Stimulated activated memory B cell treated with anti-CD40 and anti-IgM and Interleukin-4, amounts not matched to agents 10 μg/mL and 1 μg/mL and 100 μg/mL, for 72 hours (primary cell): ENCODE measurements around the gene HPCAL1.
A peak's percentile ranks its signal among the peaks of the same experiment; 100 is the strongest.

Experiments
- ATAC-seq: fragments of 150-1000 bp; cut with Tn5 transposase; 2 replicates; pipeline ENCODE4 v1.10.0; 2021
- H3K27ac Mint-ChIP-seq: one replicate; pipeline ENCODE4 v1.8.0; 2022; ENCODE audit warnings: mild to moderate bottlenecking, mixed read lengths
- H3K27me3 Mint-ChIP-seq: one replicate; pipeline ENCODE4 v1.8.0; 2022; ENCODE audit warnings: mixed read lengths
- H3K36me3 Mint-ChIP-seq: one replicate; pipeline ENCODE4 v1.8.0; 2022; ENCODE audit warnings: mixed read lengths
- H3K4me1 Mint-ChIP-seq: one replicate; pipeline ENCODE4 v1.8.0; 2022; ENCODE audit warnings: mixed read lengths
- H3K4me3 Mint-ChIP-seq: one replicate; pipeline ENCODE4 v1.8.0; 2022; ENCODE audit warnings: mild to moderate bottlenecking, moderate library complexity, mixed read lengths
- H3K9me3 Mint-ChIP-seq: one replicate; pipeline ENCODE4 v1.8.0; 2022; ENCODE audit warnings: mixed read lengths

The HPCAL1 gene

DNA sequence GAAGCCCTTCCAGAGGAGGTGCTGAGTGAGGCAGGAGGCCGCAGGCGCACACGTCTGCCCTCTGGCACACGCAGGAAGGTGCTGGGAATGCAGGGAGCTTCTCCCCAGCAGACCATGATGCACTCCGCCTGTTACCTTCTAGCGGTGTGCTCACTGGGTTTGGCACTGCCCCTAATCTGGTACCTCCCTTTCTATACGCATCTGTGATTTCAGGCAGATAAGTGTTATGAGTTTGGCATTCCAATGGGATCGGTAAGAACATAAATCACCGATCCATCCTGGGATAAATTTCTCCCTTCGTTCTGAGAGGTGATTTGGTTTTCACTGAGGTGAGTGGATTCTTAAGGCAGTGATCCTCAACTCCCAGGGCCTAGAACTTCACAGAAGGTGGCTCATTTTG lies 110.8 kb downstream of the HPCAL1 start:
- H3K9me3 Mint-ChIP-seq: peaks cover 6% of the 10 kb centered on the region
- no peak overlapping the region for H3K4me3 Mint-ChIP-seq
- no peak for ATAC-seq
- no peaks in the 10 kb centered on the region for H3K27me3 Mint-ChIP-seq
- H3K4me1 Mint-ChIP-seq: peaks cover 72% of the 10 kb centered on the region
- peak overlapping the region; percentile 77 for H3K27ac Mint-ChIP-seq
- H3K36me3 Mint-ChIP-seq: peaks cover 10% of the 10 kb centered on the region

DNA sequence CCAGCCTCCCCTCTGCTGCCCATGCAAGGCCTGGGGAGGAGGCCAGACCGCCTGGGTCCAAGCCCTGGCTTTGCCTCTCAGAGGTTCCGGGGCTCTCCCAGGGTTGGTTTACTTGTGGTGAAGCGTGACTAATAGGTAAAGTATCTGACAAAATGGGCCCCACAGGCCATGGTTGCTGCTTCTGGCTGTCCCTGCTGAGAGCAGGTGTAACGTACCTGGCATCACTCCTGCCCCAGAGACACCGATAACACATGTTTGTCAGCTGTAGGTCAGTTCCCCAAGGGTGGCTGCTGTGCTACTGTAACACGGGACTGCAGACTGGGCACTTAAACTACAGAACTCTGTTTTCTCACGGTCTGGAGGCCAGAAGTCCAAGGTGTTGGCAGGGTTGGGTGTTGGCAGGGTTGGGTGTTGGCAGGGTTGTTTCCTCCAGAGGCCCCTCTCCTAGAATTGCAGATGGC lies 111.3 kb downstream of the HPCAL1 start:
- no peaks in the 10 kb centered on the region for H3K27me3 Mint-ChIP-seq
- peaks cover 6% of the 10 kb centered on the region for H3K9me3 Mint-ChIP-seq
- H3K27ac Mint-ChIP-seq: peak overlapping the region; percentile 77
- peak; percentile 60 for ATAC-seq
- peaks cover 10% of the 10 kb centered on the region for H3K36me3 Mint-ChIP-seq
- H3K4me3 Mint-ChIP-seq: no peak overlapping the region
- H3K4me1 Mint-ChIP-seq: peaks cover 66% of the 10 kb centered on the region

DNA sequence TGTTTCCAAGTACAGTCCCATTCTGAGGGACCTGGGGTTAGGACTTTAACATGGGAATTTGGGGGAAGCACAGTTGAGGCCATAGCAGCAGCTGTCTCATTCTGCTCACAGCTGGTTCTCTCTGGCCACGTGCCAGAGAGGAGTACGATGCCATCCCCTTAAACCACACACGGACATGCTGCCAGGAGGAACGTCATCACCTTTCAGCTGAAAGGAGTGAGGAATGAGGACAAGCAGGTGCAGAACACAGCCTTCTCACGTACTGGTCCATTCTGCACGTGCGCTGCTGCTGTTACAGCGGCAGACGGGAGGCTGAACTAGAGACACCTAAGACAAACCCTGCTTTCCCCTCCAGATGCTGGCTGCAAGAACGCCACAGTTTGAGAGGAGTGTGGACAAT lies 111.9 kb downstream of the HPCAL1 start:
- H3K9me3 Mint-ChIP-seq: peaks cover 6% of the 10 kb centered on the region
- no peak overlapping the region for H3K4me3 Mint-ChIP-seq
- H3K27ac Mint-ChIP-seq: peak overlapping the region; percentile 77
- no peaks in the 10 kb centered on the region for H3K27me3 Mint-ChIP-seq
- ATAC-seq: no peak
- peaks cover 12% of the 10 kb centered on the region for H3K36me3 Mint-ChIP-seq
- H3K4me1 Mint-ChIP-seq: peaks cover 61% of the 10 kb centered on the region

DNA sequence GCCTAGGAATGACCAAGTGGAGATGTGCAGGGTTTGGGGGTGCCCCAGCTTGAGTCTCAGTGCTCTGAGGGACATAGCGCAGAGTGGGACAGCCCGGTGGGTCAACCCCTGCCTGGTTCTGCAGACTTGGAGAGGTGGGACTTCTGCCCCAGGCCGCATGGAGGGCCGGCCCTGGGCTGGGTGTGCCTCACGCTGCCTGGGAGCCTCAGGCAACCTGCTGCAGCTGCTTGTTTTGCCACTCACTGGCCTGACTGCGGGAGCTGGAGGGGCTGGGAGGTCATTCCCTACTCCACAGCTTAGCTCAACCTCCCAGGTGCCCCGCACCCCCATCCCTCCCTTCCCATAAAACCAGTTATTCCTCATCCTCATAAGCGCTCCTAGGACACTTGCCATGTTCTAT lies 112.3 kb downstream of the HPCAL1 start:
- peak overlapping the region; percentile 77 for H3K27ac Mint-ChIP-seq
- peaks cover 16% of the 10 kb centered on the region for H3K36me3 Mint-ChIP-seq
- no peak overlapping the region for H3K4me3 Mint-ChIP-seq
- H3K4me1 Mint-ChIP-seq: peaks cover 56% of the 10 kb centered on the region
- H3K9me3 Mint-ChIP-seq: peaks cover 6% of the 10 kb centered on the region
- no peaks in the 10 kb centered on the region for H3K27me3 Mint-ChIP-seq
- no peak for ATAC-seq

DNA sequence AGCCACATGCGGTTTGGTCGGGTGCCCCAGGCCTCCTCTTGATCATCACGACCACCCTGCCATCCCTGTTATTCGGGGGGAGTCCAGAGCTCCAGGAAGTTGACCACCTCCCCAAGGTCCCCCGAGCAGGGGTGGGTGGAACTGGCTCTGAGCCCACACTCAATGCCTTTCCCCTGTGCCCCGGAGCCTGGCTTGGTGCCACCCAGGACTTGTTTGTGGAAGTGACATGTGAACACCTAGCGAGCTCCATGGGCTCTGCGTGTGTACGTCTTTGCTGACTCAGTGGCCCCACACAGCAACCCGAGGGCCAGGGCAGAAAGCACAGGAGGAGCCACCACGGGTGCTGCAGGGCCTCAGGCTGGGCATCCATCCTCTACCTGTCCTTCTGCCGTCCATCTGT lies 112.9 kb downstream of the HPCAL1 start:
- peak overlapping the region; percentile 66 for H3K27ac Mint-ChIP-seq
- ATAC-seq: no peak
- H3K9me3 Mint-ChIP-seq: peaks cover 6% of the 10 kb centered on the region
- peaks cover 17% of the 10 kb centered on the region for H3K36me3 Mint-ChIP-seq
- no peaks in the 10 kb centered on the region for H3K27me3 Mint-ChIP-seq
- no peak overlapping the region for H3K4me3 Mint-ChIP-seq
- peaks cover 50% of the 10 kb centered on the region for H3K4me1 Mint-ChIP-seq

DNA sequence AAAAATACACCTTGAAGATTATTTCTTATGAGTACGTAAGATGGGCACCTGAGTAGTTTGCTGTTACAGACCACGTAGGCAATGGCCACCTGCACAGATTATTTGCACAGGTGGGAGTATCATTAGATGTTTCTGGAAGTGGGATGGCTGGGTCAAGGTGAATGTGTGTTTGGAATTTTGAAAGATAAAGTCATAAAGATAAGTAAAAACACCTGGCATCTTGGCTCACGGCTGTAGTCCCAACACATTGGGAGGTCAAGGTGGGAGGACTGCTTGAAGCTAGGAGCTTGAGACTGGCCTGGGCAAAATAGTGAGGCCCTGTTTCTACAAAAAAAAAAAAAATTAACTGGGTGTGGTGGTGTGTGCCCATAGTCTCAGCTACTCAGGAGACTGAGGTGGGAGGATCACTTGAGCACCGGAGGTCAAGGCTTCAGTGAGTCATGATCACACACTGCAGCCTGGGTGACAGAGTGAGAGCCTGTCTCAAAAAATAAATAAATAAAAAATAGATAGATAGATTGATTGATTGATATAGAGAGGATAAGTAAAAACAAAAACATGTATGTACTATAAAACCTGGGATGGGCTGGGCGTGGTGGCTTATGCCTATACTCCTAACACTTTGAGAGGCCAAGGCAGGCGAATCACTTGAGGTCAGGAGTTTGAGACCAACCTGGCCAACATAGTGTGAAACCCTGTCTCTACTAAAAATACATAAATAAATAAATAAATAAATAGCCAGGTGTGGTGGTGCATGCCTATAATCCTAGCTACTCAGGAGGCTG lies 115.0 kb downstream of the HPCAL1 start:
- H3K4me1 Mint-ChIP-seq: peaks cover 29% of the 10 kb centered on the region
- H3K36me3 Mint-ChIP-seq: peaks cover 17% of the 10 kb centered on the region
- H3K4me3 Mint-ChIP-seq: no peak overlapping the region
- no peaks in the 10 kb centered on the region for H3K27me3 Mint-ChIP-seq
- H3K9me3 Mint-ChIP-seq: peaks cover under 1% of the 10 kb centered on the region
- H3K27ac Mint-ChIP-seq: no peak overlapping the region
- no peak for ATAC-seq

DNA sequence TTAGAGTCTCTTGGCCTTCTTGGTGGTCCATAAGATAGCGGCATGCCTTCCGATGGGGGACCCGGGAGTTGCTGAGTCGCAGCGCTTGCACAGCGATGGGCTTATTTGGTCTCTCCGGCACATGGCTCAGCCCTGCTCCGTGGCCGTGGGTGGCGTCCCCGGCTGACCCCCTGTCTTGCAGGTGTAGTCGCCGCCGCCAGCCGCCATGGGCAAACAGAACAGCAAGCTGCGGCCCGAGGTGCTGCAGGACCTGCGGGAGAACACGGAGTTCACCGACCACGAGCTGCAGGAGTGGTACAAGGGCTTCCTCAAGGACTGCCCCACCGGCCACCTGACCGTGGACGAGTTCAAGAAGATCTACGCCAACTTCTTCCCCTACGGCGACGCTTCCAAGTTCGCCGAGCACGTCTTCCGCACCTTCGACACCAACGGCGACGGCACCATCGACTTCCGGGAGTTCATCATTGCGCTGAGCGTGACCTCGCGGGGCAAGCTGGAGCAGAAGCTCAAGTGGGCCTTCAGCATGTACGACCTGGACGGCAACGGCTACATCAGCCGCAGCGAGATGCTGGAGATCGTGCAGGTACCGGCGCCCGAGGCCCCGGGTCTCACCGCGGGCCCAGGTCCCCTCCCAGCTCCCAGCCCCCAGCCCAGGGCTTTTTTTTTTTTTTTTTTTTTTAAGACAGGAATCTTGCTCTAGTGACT lies 117.0 kb downstream of the HPCAL1 start:
- Mint-ChIP-seq H3K4me1 (peaks cover 10% of the 10 kb centered on the region), H3K9me3 (no peaks in the 10 kb centered on the region), H3K27ac (no peak overlapping the region), H3K4me3 (no peak overlapping the region), H3K36me3 (peaks cover 25% of the 10 kb centered on the region), H3K27me3 (no peaks in the 10 kb centered on the region)
- ATAC-seq: no peak

DNA sequence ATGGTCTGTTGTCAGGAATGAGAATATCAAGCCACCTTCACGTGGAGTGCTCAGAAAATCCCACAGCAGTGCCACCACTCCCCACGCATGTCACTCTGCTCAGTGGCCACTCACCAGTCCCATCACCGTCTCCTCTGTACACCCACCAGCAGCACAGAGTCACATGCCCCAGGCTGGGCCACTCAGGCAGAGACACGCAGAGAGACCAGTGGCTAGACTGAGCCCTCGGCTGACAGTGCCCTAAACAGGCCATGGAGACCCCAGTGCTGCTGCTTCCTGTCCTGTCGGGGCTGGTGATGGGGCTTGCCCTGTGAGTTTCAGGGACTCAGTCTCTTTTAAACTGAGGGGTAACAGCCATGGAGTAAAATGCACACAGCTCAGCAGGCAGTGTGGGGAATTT lies 119.5 kb downstream of the HPCAL1 start:
- no peak overlapping the region for H3K27ac Mint-ChIP-seq
- no peak overlapping the region for H3K4me3 Mint-ChIP-seq
- H3K36me3 Mint-ChIP-seq: peaks cover 33% of the 10 kb centered on the region
- H3K4me1 Mint-ChIP-seq: no peaks in the 10 kb centered on the region
- no peaks in the 10 kb centered on the region for H3K9me3 Mint-ChIP-seq
- ATAC-seq: no peak
- H3K27me3 Mint-ChIP-seq: no peaks in the 10 kb centered on the region

DNA sequence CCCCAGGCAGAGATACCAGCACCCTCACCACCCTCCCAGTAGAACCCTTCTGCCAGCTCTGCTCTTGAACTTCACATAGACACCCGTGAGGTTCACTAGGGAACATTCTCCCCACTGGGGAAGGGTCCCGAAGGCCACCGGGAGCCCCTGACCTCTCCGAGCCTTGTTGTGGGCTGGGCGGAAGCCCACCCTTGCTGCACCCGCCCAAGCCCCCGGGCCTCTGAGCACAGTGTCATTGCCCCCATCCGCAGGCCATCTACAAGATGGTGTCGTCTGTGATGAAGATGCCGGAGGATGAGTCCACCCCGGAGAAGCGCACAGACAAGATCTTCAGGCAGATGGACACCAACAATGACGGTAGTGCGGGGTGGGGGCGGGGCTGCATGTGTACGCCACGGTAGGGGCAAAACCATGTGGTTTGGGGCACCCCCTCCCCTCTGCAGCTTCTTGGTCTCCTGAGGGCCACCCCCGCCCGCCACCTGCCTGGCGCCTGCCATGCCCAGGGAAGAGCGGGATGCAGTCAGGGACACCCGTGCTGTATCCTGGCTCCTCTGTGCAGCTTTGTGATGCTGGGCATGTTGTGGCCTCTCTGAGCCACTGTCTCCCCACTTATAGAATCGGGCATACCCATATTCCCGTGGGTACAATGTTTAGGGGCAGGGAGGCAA lies 120.2 kb downstream of the HPCAL1 start:
- ATAC-seq: no peak
- H3K4me3 Mint-ChIP-seq: no peak overlapping the region
- no peaks in the 10 kb centered on the region for H3K4me1 Mint-ChIP-seq
- H3K27ac Mint-ChIP-seq: no peak overlapping the region
- H3K9me3 Mint-ChIP-seq: no peaks in the 10 kb centered on the region
- H3K27me3 Mint-ChIP-seq: no peaks in the 10 kb centered on the region
- H3K36me3 Mint-ChIP-seq: peaks cover 39% of the 10 kb centered on the region

DNA sequence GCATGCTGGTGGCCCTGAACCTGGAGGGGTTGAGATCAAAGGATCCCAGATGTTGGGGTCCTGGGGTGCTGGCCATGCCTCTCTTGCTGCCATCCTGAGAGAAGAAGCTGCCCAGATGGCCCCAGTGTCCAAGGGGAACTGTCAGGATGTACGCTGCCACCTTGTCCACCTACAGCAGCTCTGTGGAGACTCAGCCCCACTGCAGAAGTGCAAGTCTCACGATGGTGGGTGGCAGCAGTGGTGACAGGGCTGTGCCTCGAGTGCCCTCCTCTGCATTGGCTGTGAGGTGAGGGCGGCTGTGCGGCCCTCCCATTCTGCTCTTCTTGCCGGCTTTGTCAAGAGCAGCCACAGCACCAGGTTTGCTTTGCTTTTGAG lies 120.7 kb downstream of the HPCAL1 start:
- Mint-ChIP-seq H3K36me3 (peaks cover 39% of the 10 kb centered on the region), H3K4me1 (no peaks in the 10 kb centered on the region), H3K4me3 (no peak overlapping the region), H3K9me3 (no peaks in the 10 kb centered on the region), H3K27ac (no peak overlapping the region), H3K27me3 (no peaks in the 10 kb centered on the region)
- no peak for ATAC-seq

DNA sequence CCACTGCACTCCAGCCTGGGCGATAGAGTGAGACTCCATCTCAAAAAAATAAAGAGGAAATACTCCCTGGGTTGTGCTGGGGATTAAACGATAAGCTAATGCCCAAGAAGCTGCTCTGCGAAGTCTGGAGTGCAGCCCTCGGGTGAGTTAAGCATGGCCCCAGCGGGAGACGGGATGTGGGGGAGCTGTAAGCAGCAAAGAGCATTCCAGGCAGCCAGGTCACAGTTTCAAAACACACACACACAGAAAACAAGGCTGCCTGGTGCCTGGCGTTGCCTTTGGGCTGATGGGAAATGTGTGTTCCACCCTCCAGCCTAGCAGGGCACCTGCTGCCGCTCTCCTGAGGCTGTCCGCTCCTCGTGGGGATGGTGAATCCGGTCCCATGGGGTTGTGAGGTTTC lies 121.3 kb downstream of the HPCAL1 start:
- H3K36me3 Mint-ChIP-seq: peaks cover 39% of the 10 kb centered on the region
- ATAC-seq: no peak
- H3K4me1 Mint-ChIP-seq: no peaks in the 10 kb centered on the region
- no peaks in the 10 kb centered on the region for H3K9me3 Mint-ChIP-seq
- no peaks in the 10 kb centered on the region for H3K27me3 Mint-ChIP-seq
- H3K27ac Mint-ChIP-seq: no peak overlapping the region
- H3K4me3 Mint-ChIP-seq: no peak overlapping the region

DNA sequence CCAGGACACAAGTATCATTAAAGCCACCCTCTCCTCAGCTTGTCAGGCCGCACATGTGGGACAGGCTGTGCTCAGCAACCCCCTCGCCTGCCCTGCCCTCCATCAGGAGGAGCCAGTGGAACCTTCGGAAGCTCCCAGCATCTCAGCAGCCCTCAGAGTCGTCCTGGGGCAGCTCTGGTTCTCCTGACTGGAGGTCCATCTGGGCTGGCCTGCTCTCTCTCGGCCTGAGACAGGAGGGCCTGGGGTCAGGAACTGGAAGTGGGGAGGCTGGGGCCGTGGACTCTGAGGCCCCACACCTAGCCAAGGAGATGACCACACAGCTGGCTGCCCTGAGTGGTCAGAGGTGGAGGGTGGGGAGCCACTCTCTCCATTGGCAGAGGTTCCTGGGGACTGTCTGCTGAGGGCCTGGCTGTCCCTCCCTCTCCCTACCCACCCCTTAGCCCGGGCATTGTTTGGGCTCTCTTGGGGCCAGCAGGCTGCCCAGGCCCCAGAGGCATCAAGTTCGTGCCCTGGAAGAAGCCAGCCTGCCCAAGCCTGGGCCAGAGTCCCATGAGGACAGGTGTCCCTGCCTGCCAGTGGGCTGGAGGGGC lies 122.3 kb downstream of the HPCAL1 start:
- H3K36me3 Mint-ChIP-seq: peaks cover 33% of the 10 kb centered on the region
- no peaks in the 10 kb centered on the region for H3K9me3 Mint-ChIP-seq
- no peak for ATAC-seq
- no peak overlapping the region for H3K27ac Mint-ChIP-seq
- H3K27me3 Mint-ChIP-seq: no peaks in the 10 kb centered on the region
- no peaks in the 10 kb centered on the region for H3K4me1 Mint-ChIP-seq
- no peak overlapping the region for H3K4me3 Mint-ChIP-seq

DNA sequence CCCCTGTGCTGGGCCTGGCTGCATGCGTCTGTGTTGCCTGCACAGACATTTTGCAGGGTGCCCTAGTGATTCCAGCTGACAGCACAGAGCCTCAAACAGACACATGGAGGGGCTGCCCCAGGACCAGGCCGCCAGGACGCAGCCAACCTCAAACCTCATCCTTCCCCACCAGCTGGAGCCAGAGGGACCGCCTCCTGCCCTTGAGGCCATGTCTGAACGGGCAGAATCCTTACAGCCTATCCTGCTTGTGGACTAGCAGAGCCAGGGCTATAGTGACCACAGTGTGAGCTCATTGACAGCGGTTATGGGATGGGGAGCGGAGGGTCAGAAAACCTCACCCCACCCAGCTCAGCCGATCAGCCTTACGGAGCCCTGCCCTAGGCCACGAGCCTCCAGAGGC lies 123.0 kb downstream of the HPCAL1 start:
- Mint-ChIP-seq H3K27ac (no peak overlapping the region), H3K9me3 (no peaks in the 10 kb centered on the region), H3K4me3 (no peak overlapping the region), H3K4me1 (no peaks in the 10 kb centered on the region), H3K36me3 (peaks cover 32% of the 10 kb centered on the region), H3K27me3 (no peaks in the 10 kb centered on the region)
- no peak for ATAC-seq

DNA sequence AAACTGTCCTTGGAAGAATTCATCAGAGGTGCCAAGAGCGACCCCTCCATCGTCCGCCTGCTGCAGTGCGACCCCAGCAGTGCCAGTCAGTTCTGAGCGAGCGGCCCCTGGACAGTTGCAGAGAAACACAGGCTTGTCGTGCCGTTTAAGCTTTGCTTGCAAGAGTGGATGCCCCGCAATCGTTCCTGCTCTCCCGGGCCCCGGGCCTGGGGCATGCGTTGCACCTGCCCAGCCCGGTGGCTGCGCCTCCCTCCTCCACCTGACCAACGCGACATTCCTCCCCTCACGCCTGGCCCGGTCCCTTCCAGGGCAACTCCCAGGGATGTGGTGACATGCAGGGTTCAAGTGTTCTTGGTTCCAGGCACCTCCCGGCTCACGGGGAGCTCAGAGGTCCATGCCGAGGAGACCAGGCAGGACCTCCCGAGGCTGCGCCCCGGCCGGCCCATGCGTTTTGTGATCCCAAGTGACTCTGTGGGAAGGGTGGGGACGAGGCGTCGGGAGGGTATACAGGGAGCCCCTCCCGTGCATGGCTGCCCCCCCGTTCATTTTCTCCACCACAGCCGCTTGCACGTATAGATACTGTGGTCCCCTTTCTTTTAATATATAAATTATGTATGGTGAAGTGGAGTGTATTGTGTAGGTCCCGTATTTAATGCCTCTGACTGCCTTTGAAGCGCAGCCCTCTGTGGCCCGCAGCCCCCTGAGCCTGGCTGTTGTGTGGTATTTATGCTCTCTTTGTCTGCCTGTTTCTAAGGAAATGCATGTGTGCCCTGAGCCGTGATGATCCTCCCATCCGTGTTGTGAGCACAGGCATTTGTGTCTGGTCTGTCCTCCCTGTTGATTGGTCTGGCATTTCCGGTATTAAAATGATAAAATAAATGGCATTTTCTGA lies 124.3 kb downstream of the HPCAL1 start:
- no peaks in the 10 kb centered on the region for H3K27me3 Mint-ChIP-seq
- ATAC-seq: no peak
- H3K9me3 Mint-ChIP-seq: no peaks in the 10 kb centered on the region
- no peak overlapping the region for H3K4me3 Mint-ChIP-seq
- H3K27ac Mint-ChIP-seq: no peak overlapping the region
- H3K36me3 Mint-ChIP-seq: peaks cover 31% of the 10 kb centered on the region
- peaks cover 5% of the 10 kb centered on the region for H3K4me1 Mint-ChIP-seq

DNA sequence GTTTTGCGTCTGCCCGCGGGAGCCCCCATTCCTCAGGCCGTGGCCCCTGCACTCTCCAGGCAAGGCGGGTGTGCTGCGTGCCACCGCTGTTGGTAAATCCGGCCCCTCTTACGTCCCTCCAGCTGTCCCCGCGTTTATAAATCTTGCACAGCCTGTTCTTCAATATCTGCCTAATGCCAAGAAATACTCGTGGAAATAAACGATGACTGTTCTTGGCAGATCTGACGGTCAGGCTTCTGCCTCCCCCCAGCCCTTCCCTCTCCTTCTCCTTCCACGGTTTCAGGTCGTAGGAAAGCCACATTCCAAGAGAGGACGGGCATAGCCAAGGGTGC lies 124.9 kb downstream of the HPCAL1 start:
- ATAC-seq: no peak
- H3K27ac Mint-ChIP-seq: no peak overlapping the region
- no peaks in the 10 kb centered on the region for H3K9me3 Mint-ChIP-seq
- peaks cover 25% of the 10 kb centered on the region for H3K36me3 Mint-ChIP-seq
- H3K27me3 Mint-ChIP-seq: no peaks in the 10 kb centered on the region
- H3K4me3 Mint-ChIP-seq: no peak overlapping the region
- H3K4me1 Mint-ChIP-seq: peaks cover 10% of the 10 kb centered on the region
